Gastroesophageal sphincter (tissue), 4 donors: Measurements from ENCODE around the gene MPRIP. TPM values are rescaled to one million over a fixed set of nuclear protein-coding genes. Genes with fewer than 3 reads are reported as not detected.

ENCODE experiments used
- ATAC-seq: fragments of 150-250 bp; one replicate; pipeline ENCODE4 v1.9.1; 2016; ENCODE audit warnings: mild to moderate bottlenecking, moderate library complexity
- H3K27ac ChIP-seq, 4 donors: fragments of 200-600 bp; sonication (generic) in 3 of 4; 1 replicate in 3 of 4; 2 replicates in 1 of 4; pipeline ENCODE4 v1.5.1; 2016 to 2019
- H3K27me3 ChIP-seq: fragments of 200-600 bp; sonication (generic); one replicate; pipeline ENCODE4 v1.5.1; 2019
- H3K36me3 ChIP-seq, 2 donors: fragments of 200-600 bp; sonication (generic); one replicate each; pipeline ENCODE4 v1.5.1; 2019; ENCODE audit warnings: control low read depth in 1 of 2
- H3K4me1 ChIP-seq, 3 donors: fragments of 200-600 bp; sonication (generic); 1 replicate in 2 of 3; 2 replicates in 1 of 3; pipeline ENCODE4 v1.5.1; 2016 to 2019; ENCODE audit warnings: control low read depth in 2 of 3
- H3K4me3 ChIP-seq, 2 donors: fragments of 200-600 bp; sonication (generic); one replicate each; pipeline ENCODE4 v1.5.1; 2019; ENCODE audit warnings: mild to moderate bottlenecking in 1 of 2, moderate library complexity in 1 of 2
- H3K9me3 ChIP-seq, 3 donors: fragments of 200-600 bp; sonication (generic); one replicate each; pipeline ENCODE4 v1.5.1; 2017 to 2019; ENCODE audit warnings: control low read depth in 2 of 3
- CTCF ChIP-seq, 4 experiments: fragments of 200-600 bp in 2 of 4; fragments of 450-650 bp in 2 of 4; sonication (generic) in 1 of 4; IDR thresholded peaks; one replicate each; pipeline ENCODE4 v1.5.1; 2017 to 2019; ENCODE audit warnings: antibody characterized with exemption in 4 of 4, mild to moderate bottlenecking in 2 of 4, moderate library complexity in 2 of 4
- EP300 ChIP-seq: sonication (generic); formaldehyde crosslinking; IDR thresholded peaks from one replicate; pipeline ENCODE4 v1.6.1; 2017; ENCODE audit warnings: antibody characterized with exemption, mild to moderate bottlenecking
- POLR2A ChIP-seq, 2 donors: fragments of 450-650 bp; IDR thresholded peaks; one replicate each; pipeline ENCODE4 v1.6.1; 2017; ENCODE audit warnings: antibody characterized with exemption in 2 of 2, mild to moderate bottlenecking in 2 of 2, moderate library complexity in 1 of 2
- POLR2AphosphoS5 ChIP-seq: sonication (generic); formaldehyde crosslinking; IDR thresholded peaks from one replicate; pipeline ENCODE4 v1.6.1; 2017; ENCODE audit warnings: antibody characterized with exemption
- WGBS, 2 donors: methylation state at CpG; one replicate each; pipeline ENCODE4 v1.1.5; 2018; ENCODE audit warnings: low coverage in 1 of 2; 5-methylcytosine and 5-hydroxymethylcytosine counted together
- total RNA-seq, 4 donors: library from RNA; depleted of rRNA; stranded (reverse); fragments of >200 nt; gene quantifications; one replicate each; pipeline ENCODE4 v1.1.0, GENCODE V29; 2016

MPRIP gene
- total RNA-seq, 4 donors from 2014 or later, result 113 to 233 (median 155) TPM

GRCh38 chr17:17050346-17051345 lies 8.4 kb downstream of the MPRIP start:
- 95% methylated on average over 7 to 13 of the region's 15 CpGs for WGBS, 2 donors
- H3K4me1 ChIP-seq, result peaks cover 0 to 98% (median 39%) of the 10 kb centered on the region in 3 donors
- no peaks in the 10 kb centered on the region for H3K36me3 ChIP-seq
- no peak overlapping the region for H3K4me3 ChIP-seq
- no peak for ATAC-seq
- TF ChIP-seq POLR2A (IDR thresholded peaks at IDR 0.05) (no peak), CTCF (IDR thresholded peaks at IDR 0.05) (no peak), EP300 (no peak), POLR2AphosphoS5 (no peak)
- H3K27ac ChIP-seq, result no peak overlapping the region
- no peaks in the 10 kb centered on the region for H3K27me3 ChIP-seq
- no peaks in the 10 kb centered on the region for H3K9me3 ChIP-seq

GRCh38 chr17:17051380-17051779 lies 9.1 kb downstream of the MPRIP start:
- peaks cover 3 to 98% (median 37%) of the 10 kb centered on the region in 3 donors for H3K4me1 ChIP-seq

GRCh38 chr17:17051791-17052461 lies 9.7 kb downstream of the MPRIP start:
- Histone ChIP-seq H3K36me3 (peaks cover 0 to under 1% of the 10 kb centered on the region in 2 donors), H3K4me3 (no peak overlapping the region), H3K4me1 (peaks cover 3 to 98% (median 36%) of the 10 kb centered on the region in 3 donors), H3K9me3 (no peaks in the 10 kb centered on the region), H3K27me3 (no peaks in the 10 kb centered on the region), H3K27ac (peak overlapping the region in 3 of 4 donors; percentile 8 to 21 (median 15))
- 44% methylated on average over 5 of the region's 10 CpGs; no CpG with 5 or more reads in 1 of the 2 donors for WGBS, 2 donors
- no peak for ATAC-seq
- TF ChIP-seq EP300 (no peak), POLR2AphosphoS5 (no peak), POLR2A (IDR thresholded peaks at IDR 0.05) (no peak), CTCF (IDR thresholded peaks at IDR 0.05) (no peak)

More at GRCh38 chr17:17051380-17051779, 9.1 kb downstream of the MPRIP start:
- ATAC-seq, result no peak
- WGBS, 2 donors, result 61 to 100% methylated on average over 1 to 3 of the region's 6 CpGs
- H3K27ac ChIP-seq, result peak overlapping the region in 1 of 4 donors; percentile 21
- no peaks in the 10 kb centered on the region for H3K36me3 ChIP-seq
- TF ChIP-seq POLR2A (IDR thresholded peaks at IDR 0.05), result no peak
- H3K4me3 ChIP-seq, result no peak overlapping the region
- no peaks in the 10 kb centered on the region for H3K9me3 ChIP-seq
- no peaks in the 10 kb centered on the region for H3K27me3 ChIP-seq

GRCh38 chr17:17052462-17053221 lies 10.4 kb downstream of the MPRIP start:
- H3K27ac ChIP-seq, result peak overlapping the region in 3 of 4 donors; percentile 15 to 42 (median 21)
- H3K36me3 ChIP-seq, result peaks cover 0 to 8% of the 10 kb centered on the region in 2 donors
- no peak for TF ChIP-seq POLR2AphosphoS5
- TF ChIP-seq POLR2A (IDR thresholded peaks at IDR 0.05), result no peak
- no peak for TF ChIP-seq CTCF (IDR thresholded peaks at IDR 0.05)
- no peak for TF ChIP-seq EP300
- no peak overlapping the region for H3K4me3 ChIP-seq
- peaks cover 3 to 98% (median 40%) of the 10 kb centered on the region in 3 donors for H3K4me1 ChIP-seq
- ATAC-seq, result no peak
- no peaks in the 10 kb centered on the region for H3K9me3 ChIP-seq
- WGBS, 2 donors, result 53 to 83% methylated on average over 1 to 2 of the region's 14 CpGs
- no peaks in the 10 kb centered on the region for H3K27me3 ChIP-seq
